ENCODE data around the gene GTPBP1. TPM values are rescaled to one million over a fixed set of nuclear protein-coding genes. Genes with fewer than 3 reads are reported as not detected.

GTPBP1 gene
- total RNA-seq, 4 donors from 2014 or later: 73.0 to 100 (median 76.8) TPM

GRCh38 chr22:38770257-38770949 lies 64.7 kb downstream of the GTPBP1 start:
- Histone ChIP-seq H3K36me3 (no peaks in the 10 kb centered on the region), H3K27ac (no peak overlapping the region), H3K9me3 (no peaks in the 10 kb centered on the region), H3K4me1 (peaks cover 18% of the 10 kb centered on the region), H3K4me3 (no peak overlapping the region), H3K27me3 (no peaks in the 10 kb centered on the region)
- no peak for DNase-seq (ENCODE audit: low spot score in 2 of 2)
- no peak for TF ChIP-seq CTCF (IDR thresholded peaks at IDR 0.05)
- TF ChIP-seq POLR2AphosphoS5 (IDR thresholded peaks at IDR 0.05): no peak
- TF ChIP-seq POLR2A (IDR thresholded peaks at IDR 0.05): no peak
- TF ChIP-seq EP300 (IDR thresholded peaks at IDR 0.05): no peak
- WGBS: 95% methylated on average over 14 of the region's 16 CpGs

GRCh38 chr22:38772623-38772873 lies 66.8 kb downstream of the GTPBP1 start:
- H3K27ac ChIP-seq: no peak overlapping the region
- no peak for DNase-seq (ENCODE audit: low spot score in 2 of 2)
- H3K9me3 ChIP-seq: no peaks in the 10 kb centered on the region
- no peak for TF ChIP-seq POLR2AphosphoS5 (IDR thresholded peaks at IDR 0.05)
- TF ChIP-seq EP300 (IDR thresholded peaks at IDR 0.05): no peak
- TF ChIP-seq POLR2A (IDR thresholded peaks at IDR 0.05): no peak
- no peaks in the 10 kb centered on the region for H3K27me3 ChIP-seq
- no peak overlapping the region for H3K4me3 ChIP-seq
- peaks cover 29% of the 10 kb centered on the region for H3K4me1 ChIP-seq
- no peaks in the 10 kb centered on the region for H3K36me3 ChIP-seq
- 86% methylated on average over 5 of the region's 8 CpGs for WGBS

- 95% methylated on average over 4 of the region's 4 CpGs for WGBS
- peaks cover 29% of the 10 kb centered on the region for H3K4me1 ChIP-seq
- TF ChIP-seq POLR2AphosphoS5 (IDR thresholded peaks at IDR 0.05): no peak
- no peak for TF ChIP-seq POLR2A (IDR thresholded peaks at IDR 0.05)
- no peak for TF ChIP-seq CTCF (IDR thresholded peaks at IDR 0.05)
- no peak for TF ChIP-seq EP300 (IDR thresholded peaks at IDR 0.05)
These were observed 67.7 kb downstream of the GTPBP1 start for GRCh38 chr22:38773363-38773946.

GRCh38 chr22:38774496-38775166 lies 68.9 kb downstream of the GTPBP1 start:
- peaks cover 29% of the 10 kb centered on the region for H3K4me1 ChIP-seq
- H3K36me3 ChIP-seq: peaks cover 11% of the 10 kb centered on the region
- peak overlapping the region; percentile 39 for H3K27ac ChIP-seq
- no peaks in the 10 kb centered on the region for H3K27me3 ChIP-seq
- H3K9me3 ChIP-seq: no peaks in the 10 kb centered on the region
- no peak for DNase-seq (ENCODE audit: low spot score in 2 of 2)
- WGBS: 40% methylated on average over 8 of the region's 11 CpGs
- no peak overlapping the region for H3K4me3 ChIP-seq
- TF ChIP-seq CTCF (IDR thresholded peaks at IDR 0.05) (no peak), EP300 (IDR thresholded peaks at IDR 0.05) (no peak), POLR2A (IDR thresholded peaks at IDR 0.05) (no peak), POLR2AphosphoS5 (IDR thresholded peaks at IDR 0.05) (no peak)

More at GRCh38 chr22:38773363-38773946, 67.7 kb downstream of the GTPBP1 start:
- Histone ChIP-seq H3K27ac (no peak overlapping the region), H3K4me3 (no peak overlapping the region), H3K27me3 (no peaks in the 10 kb centered on the region), H3K9me3 (no peaks in the 10 kb centered on the region), H3K36me3 (no peaks in the 10 kb centered on the region)
- no peak for DNase-seq (ENCODE audit: low spot score in 2 of 2)

- H3K36me3 ChIP-seq: peaks cover 20% of the 10 kb centered on the region
- H3K4me3 ChIP-seq: no peak overlapping the region
- no peak overlapping the region for H3K27ac ChIP-seq
- no peaks in the 10 kb centered on the region for H3K9me3 ChIP-seq
- DNase-seq (ENCODE audit: low spot score in 2 of 2): no peak
- peaks cover 29% of the 10 kb centered on the region for H3K4me1 ChIP-seq
- TF ChIP-seq EP300 (IDR thresholded peaks at IDR 0.05): no peak
- no peaks in the 10 kb centered on the region for H3K27me3 ChIP-seq
- WGBS: 70% methylated on average over 10 of the region's 13 CpGs
These were observed 69.9 kb downstream of the GTPBP1 start for GRCh38 chr22:38775656-38776055.

GRCh38 chr22:38776086-38776485 lies 70.3 kb downstream of the GTPBP1 start:
- no peak for DNase-seq (ENCODE audit: low spot score in 2 of 2)
- Histone ChIP-seq H3K27me3 (no peaks in the 10 kb centered on the region), H3K4me1 (peaks cover 29% of the 10 kb centered on the region), H3K36me3 (peaks cover 24% of the 10 kb centered on the region), H3K4me3 (no peak overlapping the region), H3K9me3 (no peaks in the 10 kb centered on the region), H3K27ac (no peak overlapping the region)
- WGBS: 68% methylated on average over 6 of the region's 6 CpGs
- no peak for TF ChIP-seq POLR2A (IDR thresholded peaks at IDR 0.05)
- no peak for TF ChIP-seq CTCF (IDR thresholded peaks at IDR 0.05)
- no peak for TF ChIP-seq EP300 (IDR thresholded peaks at IDR 0.05)
- TF ChIP-seq POLR2AphosphoS5 (IDR thresholded peaks at IDR 0.05): no peak

Measured in suprapubic skin (tissue), 4 donors.